Measurements from ENCODE around the gene NCK1.

DNA sequence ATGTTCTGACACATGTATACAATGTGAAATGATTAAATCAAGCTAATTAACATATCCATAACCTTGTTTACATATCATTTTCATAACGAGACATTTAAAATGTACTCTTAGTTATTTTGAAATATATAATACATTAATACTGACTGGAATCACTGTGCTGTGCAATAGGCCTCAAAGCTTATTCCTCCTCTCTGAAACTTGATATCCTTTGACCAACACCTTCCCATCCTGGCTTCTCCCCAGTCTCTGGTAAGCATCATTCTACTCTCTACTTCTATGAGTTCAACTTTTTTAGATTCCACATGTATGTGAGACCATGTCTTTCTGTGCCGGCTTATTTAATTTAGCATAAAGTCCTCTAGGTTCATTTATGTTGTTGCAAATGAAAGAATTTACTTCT lies 48.7 kb downstream of the NCK1 start:
- TF ChIP-seq MYC (IDR thresholded peaks at IDR 0.05; ENCODE audit: low read depth, low read length) (no peak), POLR2A (IDR thresholded peaks at IDR 0.05; ENCODE audit: extremely low read depth, insufficient read length) (no peak)
